Mesenchymal stem cell (in vitro differentiated cells and primary cell): ENCODE measurements around the gene SLFN12.
"Not testable (repeated sequence)": the region's sequence is repeated elsewhere in the genome, so short reads cannot be mapped to it uniquely, and the experiment has no call there.

ENCODE experiments used
- DNase-seq: peaks from one replicate; pipeline ENCODE4 v3.0.0-alpha.2; 2013
- H2AFZ ChIP-seq: one replicate; pipeline ENCODE4 v1.6.1; 2013; ENCODE audit warnings: low read depth, mild to moderate bottlenecking, control low read depth, inconsistent platforms, low read length, moderate library complexity
- H2AK5ac ChIP-seq: 2 replicates; pipeline ENCODE4 v1.6.1; 2013; ENCODE audit warnings: low read length, moderate library complexity, mild to moderate bottlenecking, inconsistent platforms; ENCODE audit not compliant: severe bottlenecking
- H2BK120ac ChIP-seq: one replicate; pipeline ENCODE4 v1.6.1; 2013; ENCODE audit warnings: low read depth, mild to moderate bottlenecking, inconsistent platforms, low read length, moderate library complexity
- H2BK12ac ChIP-seq, 2 experiments: one replicate each; pipeline ENCODE4 v1.6.1; 2013; ENCODE audit warnings: inconsistent platforms in 2 of 2, low read length in 2 of 2, mild to moderate bottlenecking in 2 of 2, moderate library complexity in 2 of 2, control low read depth in 1 of 2
- H2BK15ac ChIP-seq: one replicate; pipeline ENCODE4 v1.6.1; 2013; ENCODE audit warnings: mild to moderate bottlenecking, low read depth, inconsistent platforms; ENCODE audit not compliant: poor library complexity, severe bottlenecking
- H2BK5ac ChIP-seq: 2 replicates; pipeline ENCODE4 v1.6.1; 2013; ENCODE audit warnings: low read depth, mild to moderate bottlenecking, low read length, control low read depth, inconsistent platforms; ENCODE audit not compliant: poor library complexity, severe bottlenecking
- H3K14ac ChIP-seq, 2 experiments: one replicate each; pipeline ENCODE4 v1.6.1; 2013; ENCODE audit warnings: inconsistent platforms in 2 of 2, low read length in 2 of 2, control low read depth in 1 of 2, mild to moderate bottlenecking in 1 of 2, moderate library complexity in 1 of 2
- H3K18ac ChIP-seq, 2 experiments: one replicate each; pipeline ENCODE4 v1.6.1; 2013; ENCODE audit warnings: inconsistent platforms in 2 of 2, low read length in 2 of 2, control low read depth in 1 of 2, low read depth in 1 of 2, mild to moderate bottlenecking in 1 of 2
- H3K23ac ChIP-seq, 2 experiments: one replicate each; pipeline ENCODE4 v1.6.1; 2013; ENCODE audit warnings: inconsistent platforms in 2 of 2, low read length in 2 of 2, mild to moderate bottlenecking in 2 of 2, moderate library complexity in 2 of 2, control low read depth in 1 of 2
- H3K27ac ChIP-seq: 2 replicates; pipeline ENCODE4 v1.5.1; 2013; ENCODE audit warnings: mild to moderate bottlenecking, moderate library complexity, low read length, control low read depth, inconsistent platforms; ENCODE audit not compliant: poor library complexity, severe bottlenecking
- H3K27me3 ChIP-seq, 2 experiments: 2 replicates each; pipeline versions ENCODE4 v1.6.1 to v1.7.0; 2013; ENCODE audit warnings: low read length in 2 of 2, mild to moderate bottlenecking in 2 of 2, moderate library complexity in 2 of 2, control low read depth in 1 of 2, inconsistent platforms in 1 of 2; ENCODE audit not compliant: control insufficient read depth in 1 of 2, insufficient read depth in 1 of 2
- H3K36me3 ChIP-seq, 2 experiments: 2 replicates each; pipeline versions ENCODE4 v1.6.1 to v1.7.0; 2013; ENCODE audit warnings: low read length in 2 of 2, control low read depth in 1 of 2, inconsistent platforms in 1 of 2, low read depth in 1 of 2, mild to moderate bottlenecking in 1 of 2; ENCODE audit not compliant: insufficient read depth in 2 of 2, control insufficient read depth in 1 of 2
- H3K4ac ChIP-seq, 2 experiments: one replicate each; pipeline ENCODE4 v1.6.1; 2013; ENCODE audit warnings: inconsistent platforms in 2 of 2, low read length in 2 of 2, mild to moderate bottlenecking in 2 of 2, moderate library complexity in 2 of 2, control low read depth in 1 of 2, low read depth in 1 of 2
- H3K4me1 ChIP-seq: 2 replicates; pipeline ENCODE4 v1.6.1; 2013; ENCODE audit warnings: low read depth, low read length, control low read depth; ENCODE audit not compliant: control insufficient read depth, insufficient read depth
- H3K4me2 ChIP-seq: 2 replicates; pipeline ENCODE4 v1.6.1; 2013; ENCODE audit warnings: low read length, mild to moderate bottlenecking, inconsistent platforms; ENCODE audit not compliant: poor library complexity, severe bottlenecking
- H3K4me3 ChIP-seq, 2 experiments: 2 replicates each; pipeline versions ENCODE4 v1.5.1 to v1.7.0; 2013; ENCODE audit warnings: low read length in 2 of 2, mild to moderate bottlenecking in 2 of 2, control low read depth in 1 of 2, low read depth in 1 of 2; ENCODE audit not compliant: insufficient read depth in 1 of 2
- H3K79me1 ChIP-seq: replicated peaks from 2 replicates; pipeline ENCODE4 v1.6.1; 2013; ENCODE audit warnings: mild to moderate bottlenecking, control low read depth, low read length, inconsistent platforms; ENCODE audit not compliant: poor library complexity, severe bottlenecking
- H3K9ac ChIP-seq: 2 replicates; pipeline ENCODE4 v1.7.0; 2013; ENCODE audit warnings: mild to moderate bottlenecking, low read length, moderate library complexity
- H3K9me3 ChIP-seq: 2 replicates; pipeline ENCODE4 v1.7.0; 2013; ENCODE audit warnings: mild to moderate bottlenecking, low read length; ENCODE audit not compliant: control insufficient read depth
- H4K8ac ChIP-seq: one replicate; pipeline ENCODE4 v1.6.1; 2013; ENCODE audit warnings: inconsistent platforms, mild to moderate bottlenecking, low read length, moderate library complexity
- H4K91ac ChIP-seq: one replicate; pipeline ENCODE4 v1.6.1; 2013; ENCODE audit warnings: mild to moderate bottlenecking, low read length, inconsistent platforms
- WGBS: methylation state at CpG from one replicate; pipeline ENCODE4 v1.1.7; 2013; ENCODE audit warnings: mixed read lengths; 5-methylcytosine and 5-hydroxymethylcytosine counted together

Gene SLFN12

DNA sequence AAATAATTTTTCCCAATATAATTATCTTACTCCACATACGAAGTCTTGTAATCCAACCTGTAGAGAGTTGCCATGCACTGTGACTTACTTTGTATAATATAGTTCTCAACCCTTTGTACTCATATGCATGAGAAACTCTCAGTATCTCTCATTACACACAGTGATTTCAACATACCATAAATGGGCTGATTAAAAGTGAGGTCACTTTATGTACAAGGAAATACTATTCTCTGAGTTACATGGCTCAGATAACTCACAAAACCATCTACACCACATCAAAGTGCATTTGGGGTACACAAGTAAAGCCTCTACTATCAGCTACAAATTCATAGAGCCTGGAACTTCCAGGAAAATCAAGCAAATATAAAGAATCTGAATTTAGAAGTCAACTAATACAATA is 27.9 kb downstream of the SLFN12 start:
- Histone ChIP-seq H4K91ac (no peak overlapping the region), H2AFZ (no peak overlapping the region), H3K27ac (no peak overlapping the region), H3K4me3 (no peak overlapping the region), H3K27me3 (no peaks in the 10 kb centered on the region), H3K4ac (no peak overlapping the region), H2BK12ac (no peak overlapping the region), H2BK15ac (no peak overlapping the region), H2BK5ac (no peak overlapping the region), H3K14ac (no peak overlapping the region), H4K8ac (no peak overlapping the region), H2AK5ac (no peak overlapping the region), H3K9me3 (no peaks in the 10 kb centered on the region), H3K23ac (no peak overlapping the region), H3K18ac (no peak overlapping the region), H2BK120ac (no peak overlapping the region), H3K4me1 (no peaks in the 10 kb centered on the region), H3K36me3 (peaks cover 17 to 26% of the 10 kb centered on the region in 2 experiments), H3K79me1 (peaks cover 8% of the 10 kb centered on the region), H3K4me2 (no peak overlapping the region), H3K9ac (no peak overlapping the region)
- no peak for DNase-seq
- 100% methylated on average over 1 of the region's 1 CpG for WGBS

GRCh38 chr17:35393783-35394182 is 38.5 kb downstream of the SLFN12 start:
- H2BK12ac ChIP-seq, H2BK5ac ChIP-seq, H4K91ac ChIP-seq, H2AK5ac ChIP-seq, H3K27me3 ChIP-seq, H2BK120ac ChIP-seq, H3K27ac ChIP-seq, H3K4me3 ChIP-seq, H3K4ac ChIP-seq, H3K23ac ChIP-seq, H3K79me1 ChIP-seq, H3K4me1 ChIP-seq, H2AFZ ChIP-seq, H3K18ac ChIP-seq, H2BK15ac ChIP-seq, H3K9ac ChIP-seq, H3K36me3 ChIP-seq, DNase-seq, H3K4me2 ChIP-seq, H3K9me3 ChIP-seq, H3K14ac ChIP-seq, H4K8ac ChIP-seq: not testable (repeated sequence)
- WGBS = 87% methylated on average over 13 of the region's 13 CpGs

GRCh38 chr17:35390663-35391062 is 41.6 kb downstream of the SLFN12 start:
- Histone ChIP-seq H3K4me1 (no peaks in the 10 kb centered on the region), H3K36me3 (no peaks in the 10 kb centered on the region), H3K4me2 (no peak overlapping the region), H3K27me3 (peaks cover 0 to 5% of the 10 kb centered on the region in 2 experiments), H2BK120ac (no peak overlapping the region), H3K4ac (no peak overlapping the region), H2AK5ac (no peak overlapping the region), H4K91ac (no peak overlapping the region), H3K4me3 (no peak overlapping the region), H2BK5ac (no peak overlapping the region), H2AFZ (no peak overlapping the region), H3K9me3 (no peaks in the 10 kb centered on the region), H3K79me1 (no peaks in the 10 kb centered on the region), H3K9ac (no peak overlapping the region), H2BK12ac (no peak overlapping the region), H2BK15ac (no peak overlapping the region), H3K18ac (no peak overlapping the region), H3K23ac (no peak overlapping the region), H3K14ac (no peak overlapping the region), H3K27ac (no peak overlapping the region), H4K8ac (no peak overlapping the region)
- WGBS = 79% methylated on average over 2 of the region's 2 CpGs
- no peak for DNase-seq

- no peak overlapping the region for H2AK5ac ChIP-seq
- H3K27ac ChIP-seq = no peak overlapping the region
- no peak overlapping the region for H3K4me2 ChIP-seq
- 58% methylated on average over 2 of the region's 2 CpGs for WGBS
- H2BK12ac ChIP-seq = no peak overlapping the region
- H3K4ac ChIP-seq = no peak overlapping the region
- no peak overlapping the region for H3K18ac ChIP-seq
- H3K23ac ChIP-seq = no peak overlapping the region
- H3K4me1 ChIP-seq = no peaks in the 10 kb centered on the region
- H2BK120ac ChIP-seq = no peak overlapping the region
- no peak overlapping the region for H2AFZ ChIP-seq
- H4K8ac ChIP-seq = no peak overlapping the region
- H3K9me3 ChIP-seq = no peaks in the 10 kb centered on the region
- no peak overlapping the region for H3K14ac ChIP-seq
- no peak overlapping the region for H4K91ac ChIP-seq
- no peak for DNase-seq
- H3K79me1 ChIP-seq = no peaks in the 10 kb centered on the region
- no peak overlapping the region for H2BK15ac ChIP-seq
- no peak overlapping the region for H3K4me3 ChIP-seq
- H3K27me3 ChIP-seq = peaks cover 0 to 5% of the 10 kb centered on the region in 2 experiments
- H2BK5ac ChIP-seq = no peak overlapping the region
- H3K9ac ChIP-seq = no peak overlapping the region
- no peaks in the 10 kb centered on the region for H3K36me3 ChIP-seq
Observed at GRCh38 chr17:35390156-35390555, 42.1 kb downstream of the SLFN12 start.
